A549 (cell line): ENCODE measurements around the gene TUBGCP6. TPM values are rescaled to one million over a fixed set of nuclear protein-coding genes. Genes with fewer than 3 reads are reported as not detected.

Experiments
- ATAC-seq, 2 experiments: fragments of 200-7000 bp in 1 of 2; fragments of >200 bp in 1 of 2; cut with Nextera tagmentation in 1 of 2; cut with Tn5 transposase in 1 of 2; 3 replicates each; pipeline versions ENCODE4 v1.8.0 to v1.9.1; 2018 to 2020; ENCODE audit warnings: mild to moderate bottlenecking in 1 of 2, moderate library complexity in 1 of 2
- CTCF ChIA-PET: fragments of 300-600 bp; sonication (Branson Sonifier 250); formaldehyde crosslinking; extraction: SDS; loops from one replicate; lab custom pipeline; 2021; ENCODE audit warnings: antibody characterized with exemption, inconsistent platforms; lab: Yijun Ruan, JAX
- POLR2A ChIA-PET: fragments of 350-600 bp; formaldehyde crosslinking; extraction: SDS; loops from one replicate; lab custom pipeline; 2021; ENCODE audit warnings: antibody characterized with exemption, inconsistent platforms; lab: Yijun Ruan, JAX
- DNase-seq, 2 experiments: peaks; one replicate each; pipeline versions ENCODE4 v3.0.0 to v3.0.0-alpha.2; 2011 to 2016; ENCODE audit warnings: low read depth in 1 of 2, low spot score in 1 of 2
- FAIRE-seq: peaks from 2 replicates; lab custom pipeline; 2011; peaks lifted over from hg19 to GRCh38; lab: Jason Lieb, UNC
- H3K27ac ChIP-seq, 2 experiments: fragments of >200 bp; sonication (Bioruptor Twin); formaldehyde crosslinking; 3 replicates each; pipeline ENCODE4 v1.5.1; 2016 to 2017
- H3K4me1 ChIP-seq: fragments of >200 bp; sonication (Bioruptor Twin); formaldehyde crosslinking; 3 replicates; pipeline ENCODE4 v1.6.1; 2016
- H3K4me2 ChIP-seq: fragments of >200 bp; sonication (Bioruptor Twin); formaldehyde crosslinking; 3 replicates; pipeline ENCODE4 v1.6.1; 2016
- H3K4me3 ChIP-seq: fragments of >200 bp; sonication (Bioruptor Twin); formaldehyde crosslinking; 3 replicates; pipeline ENCODE4 v1.5.1; 2016
- H3K9me3 ChIP-seq: fragments of >200 bp; sonication (Bioruptor Twin); formaldehyde crosslinking; 3 replicates; pipeline ENCODE4 v1.6.1; 2016
- BHLHE40 ChIP-seq: IDR thresholded peaks from 2 replicates; pipeline ENCODE4 v1.6.1; 2012; ENCODE audit warnings: low read depth, low read length, inconsistent platforms
- CBX2 ChIP-seq: fragments of 200-600 bp; sonication (generic); IDR thresholded peaks from 2 replicates; pipeline ENCODE4 v1.6.1; 2016; ENCODE audit warnings: low read depth, mild to moderate bottlenecking, borderline replicate concordance
- FOSB ChIP-seq: fragments of 250-450 bp; sonication (Bioruptor Pico); IDR thresholded peaks from 2 replicates; pipeline ENCODE4 v1.5.0; 2020; ENCODE audit warnings: mild to moderate bottlenecking, moderate library complexity
- FOXS1 ChIP-seq: fragments of 250-450 bp; sonication (Bioruptor Pico); IDR thresholded peaks from 2 replicates; pipeline ENCODE4 v1.5.0; 2020; ENCODE audit warnings: mild to moderate bottlenecking, moderate library complexity
- HOXB13 ChIP-seq: fragments of 250-450 bp; sonication (Bioruptor Pico); IDR thresholded peaks from 2 replicates; pipeline ENCODE4 v1.5.0; 2020; ENCODE audit warnings: low read depth, mild to moderate bottlenecking, moderate library complexity
- JUN ChIP-seq, 2 experiments: fragments of >200 bp; sonication (Bioruptor Twin); formaldehyde crosslinking; IDR thresholded peaks; 2 replicates in 1 of 2; 3 replicates in 1 of 2; pipeline ENCODE4 v1.6.1; 2016 to 2017
- MAFK ChIP-seq: fragments of 450-650 bp; IDR thresholded peaks from 2 replicates; pipeline ENCODE4 v1.6.1; 2014; ENCODE audit not compliant: partially characterized antibody
- MAZ ChIP-seq: fragments of 150-350 bp; IDR thresholded peaks from 2 replicates; pipeline ENCODE4 v1.6.1; 2014; ENCODE audit warnings: antibody characterized with exemption, low read depth, low read length, borderline replicate concordance
- NR3C1 ChIP-seq: fragments of >200 bp; sonication (Bioruptor Twin); formaldehyde crosslinking; IDR thresholded peaks from 3 replicates; pipeline ENCODE4 v1.6.1; 2017
- POLR2A ChIP-seq: IDR thresholded peaks from 2 replicates; pipeline ENCODE4 v1.6.1; 2012; ENCODE audit warnings: mild to moderate bottlenecking, low read length
- RAD21 ChIP-seq, 2 experiments: fragments of >200 bp in 1 of 2; sonication (Bioruptor Twin) in 1 of 2; formaldehyde crosslinking in 1 of 2; IDR thresholded peaks in 1 of 2; conservative IDR thresholded peaks in 1 of 2; 2 replicates in 1 of 2; 3 replicates in 1 of 2; pipeline ENCODE4 v1.6.1; 2012 to 2018; ENCODE audit warnings: inconsistent platforms in 1 of 2
- TFCP2L1 ChIP-seq: fragments of 250-450 bp; sonication (Bioruptor Pico); IDR thresholded peaks from 2 replicates; pipeline ENCODE4 v1.5.0; 2021; ENCODE audit warnings: mild to moderate bottlenecking
- ZC3H11A ChIP-seq: fragments of 450-650 bp; IDR thresholded peaks from 2 replicates; pipeline ENCODE4 v1.6.1; 2014; ENCODE audit warnings: antibody characterized with exemption, mild to moderate bottlenecking
- WGBS: methylation state at CpG from one replicate; pipeline ENCODE4 v1.1.6; 2017; ENCODE audit errors: missing lambda C conversion rate; 5-methylcytosine and 5-hydroxymethylcytosine counted together
- polyA plus RNA-seq, 4 experiments: library from polyadenylated mRNA; depleted of rRNA in 3 of 4; stranded (reverse); fragments of >200 nt; fragmentation: RNase III in 1 of 4; extraction: RNeasy Plus Mini Kit Qiagen cat#74134 plus additional on column Dnase treatment in 1 of 4; gene quantifications; 2 replicates in 3 of 4; 3 replicates in 1 of 4; pipeline ENCODE4 v1.2.3, GENCODE V29; 2011 to 2017
- TF ChIP-seq, protein P1 (sequence below): IDR thresholded peaks from 2 replicates; pipeline ENCODE4 v1.6.1; 2012
- TF ChIP-seq, protein P2 (sequence below): IDR thresholded peaks from 2 replicates; pipeline ENCODE4 v1.6.1; 2012; ENCODE audit warnings: low read depth, borderline replicate concordance

The TUBGCP6 gene
- polyA plus RNA-seq, 2 of the 4 experiments (the other 2 are of a cell fraction) = 6.5 to 14.2 TPM

DNA sequence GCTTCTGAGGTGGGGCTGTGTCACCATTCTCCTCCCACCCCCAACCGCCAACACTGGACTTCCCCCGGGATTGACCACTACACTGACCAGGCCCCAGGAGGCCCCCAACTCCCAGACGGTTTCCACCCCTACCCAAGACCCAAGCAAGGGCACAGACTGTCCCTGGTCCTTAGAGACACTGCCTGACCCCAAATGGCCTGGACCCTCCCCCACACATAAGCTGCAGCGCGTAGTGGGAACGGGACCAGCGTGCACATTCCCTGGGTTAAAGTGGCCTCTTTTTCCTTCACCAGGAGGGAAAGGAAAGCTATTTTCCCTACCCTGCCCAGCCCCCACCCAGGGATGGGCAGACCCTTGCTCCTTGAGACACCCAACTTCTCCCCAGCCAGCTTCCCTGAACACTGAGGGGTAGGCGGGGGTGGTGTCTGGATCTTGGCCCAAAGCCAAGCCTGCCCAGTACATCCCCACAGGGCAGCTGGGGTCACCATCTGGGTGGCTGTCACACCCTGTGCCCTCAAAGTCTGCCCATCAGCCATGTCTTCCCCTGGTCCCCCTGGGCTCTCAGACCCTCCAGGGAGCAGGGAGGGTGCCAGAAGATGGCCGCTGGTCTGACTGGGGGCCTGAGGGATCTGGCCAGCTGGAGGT, 18.3 kb upstream of the TUBGCP6 start:
- no peak for DNase-seq
- ATAC-seq = no peak
- no peak for FAIRE-seq
- H3K4me2 ChIP-seq = peak overlapping the region; percentile 90
- no peak overlapping the region for H3K4me3 ChIP-seq
- peak overlapping the region; percentile 98 to 99 for H3K27ac ChIP-seq
- TF ChIP-seq MAZ = no peak
- TF ChIP-seq HOXB13 (CRISPR knock-in tag) = no peak
- no peak for TF ChIP-seq POLR2A
- 68% methylated on average over 6 of the region's 9 CpGs for WGBS
- H3K4me1 ChIP-seq = peaks cover 29% of the 10 kb centered on the region
- ChIA-PET POLR2A (no interaction called here), CTCF (interaction anchor here (0.6 to 2.3 kb wide), 8 partner anchors 11 to 263 kb away, joined by 3 to 18 read pairs (median 4); partner anchors contain the start of gene SCO2)
- H3K9me3 ChIP-seq = no peaks in the 10 kb centered on the region

GRCh38 chr22:50262460-50262911, 17.7 kb upstream of the TUBGCP6 start:
- no peak for TF ChIP-seq TFCP2L1 (CRISPR knock-in tag)
- TF ChIP-seq FOXS1 (CRISPR knock-in tag) = no peak
- TF ChIP-seq MAFK = no peak
- no peak for TF ChIP-seq CBX2
- TF ChIP-seq NR3C1 = no peak
- H3K27ac ChIP-seq = peak overlapping the region; percentile 98 to 99
- peak; percentile 19 to 56; a peak in 3 of 6 replicates for ATAC-seq
- FAIRE-seq = no peak
- DNase-seq = peak in 1 of 2 experiments; percentile 50
- H3K4me1 ChIP-seq = peaks cover 26% of the 10 kb centered on the region
- POLR2A ChIA-PET = no interaction called here
- H3K4me2 ChIP-seq = peak overlapping the region; percentile 90
- no peaks in the 10 kb centered on the region for H3K9me3 ChIP-seq
- CTCF ChIA-PET = interaction anchor here (0.6 to 2.3 kb wide), 7 partner anchors 10 to 97 kb away, joined by 3 to 18 read pairs (median 3); no protein-coding TSS in a partner anchor
- no peak overlapping the region for H3K4me3 ChIP-seq
- WGBS = 37% methylated on average over 6 of the region's 7 CpGs

- 63% methylated on average over 5 of the region's 61 CpGs for WGBS
- FAIRE-seq = no peak
These were observed 17.0 kb upstream of the TUBGCP6 start, which contains the start of gene MAPK12 for GRCh38 chr22:50261615-50262459. TSS of gene MAPK12 (minus strand) at chr22:50261683. CDS start at chr22:50261509, 174 bp downstream.

DNA sequence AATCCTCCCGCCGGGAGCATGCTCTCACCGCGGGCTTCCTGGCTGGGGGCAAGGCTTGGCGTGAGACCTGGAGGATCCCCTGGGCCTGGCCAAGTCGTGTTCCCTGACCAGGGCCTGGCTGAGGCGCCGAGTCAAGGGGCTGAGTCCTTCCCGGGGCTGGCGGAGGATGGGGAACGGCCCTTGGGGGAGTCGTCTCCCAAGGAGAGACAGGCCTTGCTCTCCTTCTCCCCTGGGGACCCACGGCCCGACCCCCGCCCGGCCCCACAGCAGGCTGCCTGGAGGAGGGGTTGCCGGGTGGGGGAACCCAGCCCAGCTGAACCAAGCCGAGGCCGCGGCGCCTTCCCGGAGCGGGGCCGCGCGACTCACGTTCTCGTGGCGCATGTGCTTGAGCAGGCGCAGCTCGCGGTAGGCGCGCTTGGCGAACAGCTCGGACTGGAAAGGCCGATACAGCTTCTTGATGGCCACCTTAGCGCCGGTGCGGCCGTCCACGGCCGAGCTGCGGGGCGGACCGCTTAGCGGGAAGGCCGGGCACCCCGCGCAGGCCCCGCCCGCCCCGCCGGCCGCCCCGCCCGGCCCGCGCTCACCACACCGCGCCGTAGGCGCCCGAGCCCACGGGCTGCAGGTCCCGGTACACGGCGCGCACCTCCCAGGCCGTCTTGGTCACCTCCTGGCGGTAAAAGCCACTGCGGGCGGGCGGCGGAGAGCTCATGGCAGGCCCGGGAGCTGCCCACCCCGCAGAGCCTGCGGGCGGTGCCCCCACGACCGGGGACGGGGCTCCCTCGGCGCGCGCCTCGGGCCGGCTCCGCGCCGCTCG, 16.2 kb upstream of the TUBGCP6 start:
- POLR2A ChIA-PET = interaction anchor here (0.5 to 0.7 kb wide), 2 partner anchors 10 to 70 kb away, joined by 3 to 4 read pairs; partner anchors contain the start of gene HDAC10
- Histone ChIP-seq H3K4me2 (peak overlapping the region; percentile 90), H3K4me1 (peaks cover 23% of the 10 kb centered on the region), H3K27ac (peak overlapping the region; percentile 98 to 99), H3K4me3 (peak overlapping the region; percentile 90), H3K9me3 (no peaks in the 10 kb centered on the region)
- DNase-seq (peak in 1 of 2 experiments; percentile 72), FAIRE-seq (no peak), ATAC-seq (peak; percentile 40 to 68)
- CTCF ChIA-PET = interaction anchor here (0.9 to 1.6 kb wide), 3 partner anchors 9 to 13 kb away, joined by 4 to 11 read pairs (median 5); partner anchors contain the start of gene HDAC10
- no CpG with 5 or more reads among the region's 92 CpGs for WGBS
- TF ChIP-seq JUN (IDR thresholded peaks at IDR 0.05) (0 out of 5 replicates have a peak, but pooled peaks of 1 of the 2 experiments have one; percentile 22), POLR2A (peak; percentile 45), BHLHE40 (no peak)
- TF ChIP-seq, protein P1, sequence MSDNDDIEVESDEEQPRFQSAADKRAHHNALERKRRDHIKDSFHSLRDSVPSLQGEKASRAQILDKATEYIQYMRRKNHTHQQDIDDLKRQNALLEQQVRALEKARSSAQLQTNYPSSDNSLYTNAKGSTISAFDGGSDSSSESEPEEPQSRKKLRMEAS = peak; percentile 53
- TF ChIP-seq, protein P2, sequence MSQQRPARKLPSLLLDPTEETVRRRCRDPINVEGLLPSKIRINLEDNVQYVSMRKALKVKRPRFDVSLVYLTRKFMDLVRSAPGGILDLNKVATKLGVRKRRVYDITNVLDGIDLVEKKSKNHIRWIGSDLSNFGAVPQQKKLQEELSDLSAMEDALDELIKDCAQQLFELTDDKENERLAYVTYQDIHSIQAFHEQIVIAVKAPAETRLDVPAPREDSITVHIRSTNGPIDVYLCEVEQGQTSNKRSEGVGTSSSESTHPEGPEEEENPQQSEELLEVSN = peak; percentile 41; the same call in 1 of the 2 replicates

More at GRCh38 chr22:50261615-50262459, 17.0 kb upstream of the TUBGCP6 start, which contains the start of gene MAPK12:
- ATAC-seq = peak; percentile 10 to 17; a peak in 3 of 6 replicates
- H3K4me2 ChIP-seq = peak within 1 kb of the TSS; percentile 90
- ChIA-PET POLR2A (no interaction called here), CTCF (interaction anchor here (0.6 to 2.3 kb wide), 7 partner anchors 10 to 98 kb away, joined by 3 to 18 read pairs (median 7); partner anchors contain the start of gene HDAC10)
- peak within 1 kb of the TSS; percentile 98 to 99 for H3K27ac ChIP-seq
- peak within 1 kb of the TSS; percentile 90 for H3K4me3 ChIP-seq
- no peak for DNase-seq
- TF ChIP-seq FOSB = no peak
- no peak for TF ChIP-seq RAD21 (conservative IDR thresholded peaks at IDR 0.05 in 1 of 2, IDR thresholded peaks at IDR 0.05 in 1 of 2)
- no peak for TF ChIP-seq ZC3H11A
- no peak for TF ChIP-seq POLR2A
- H3K9me3 ChIP-seq = no peaks in the 10 kb centered on the region
- peaks cover 23% of the 10 kb centered on the region for H3K4me1 ChIP-seq
